HEK293 (cell line): Measurements from ENCODE around the gene ASB6.

Source experiments
- CTCF ChIA-PET: fragments of 350-600 bp; formaldehyde crosslinking; extraction: SDS; loops from one replicate; lab custom pipeline; 2021; ENCODE audit warnings: antibody characterized with exemption; lab: Yijun Ruan, JAX
- POLR2A ChIA-PET: fragments of 300-600 bp; formaldehyde crosslinking; extraction: SDS; loops from one replicate; lab custom pipeline; 2020; ENCODE audit warnings: antibody characterized with exemption, inconsistent platforms; lab: Yijun Ruan, JAX
- H3K27ac ChIP-seq: fragments of 200-500 bp; sonication (Bioruptor generic); 2 replicates; pipeline ENCODE4 v1.5.1; 2014; ENCODE audit warnings: low read depth, low read length, control low read depth, inconsistent platforms; ENCODE audit errors: extremely low read depth
- H3K36me3 ChIP-seq, 2 experiments: fragments of 200-500 bp in 1 of 2; sonication (Bioruptor generic) in 1 of 2; 1 replicate in 1 of 2; 2 replicates in 1 of 2; pipeline ENCODE4 v1.5.1; 2014 to 2017; ENCODE audit warnings: inconsistent platforms in 2 of 2, low read length in 2 of 2; ENCODE audit not compliant: control insufficient read depth in 2 of 2, insufficient read depth in 1 of 2
- H3K4me1 ChIP-seq: fragments of 200-500 bp; sonication (Bioruptor generic); 2 replicates; pipeline ENCODE4 v1.5.1; 2014; ENCODE audit warnings: mild to moderate bottlenecking, low read length, inconsistent platforms; ENCODE audit not compliant: control insufficient read depth, insufficient read depth
- H3K4me3 ChIP-seq: 2 replicates; pipeline ENCODE4 v1.5.1; 2011; ENCODE audit warnings: low read depth, mild to moderate bottlenecking, control low read depth, low read length, moderate library complexity
- H3K9me3 ChIP-seq: fragments of 200-500 bp; sonication (Bioruptor generic); 2 replicates; pipeline ENCODE4 v1.5.1; 2014; ENCODE audit warnings: low read depth, low read length, inconsistent platforms; ENCODE audit not compliant: control insufficient read depth, insufficient read depth
- GLI2 ChIP-seq: fragments of 450-650 bp; formaldehyde crosslinking; IDR thresholded peaks from 2 replicates; pipeline ENCODE4; 2017; ENCODE audit warnings: missing biosample characterization, missing genetic modification characterization, low read depth, borderline replicate concordance
- GLIS1 ChIP-seq: fragments of 450-650 bp; formaldehyde crosslinking; IDR thresholded peaks from 2 replicates; pipeline ENCODE4 v1.5.1; 2016; ENCODE audit warnings: missing biosample characterization, missing genetic modification characterization
- SP7 ChIP-seq: fragments of 450-650 bp; formaldehyde crosslinking; IDR thresholded peaks from 2 replicates; pipeline ENCODE4 v1.5.1; 2016; ENCODE audit warnings: missing biosample characterization, missing genetic modification characterization
- TCF7L2 ChIP-seq: IDR thresholded peaks from 2 replicates; pipeline ENCODE4 v1.6.1; 2011; ENCODE audit warnings: low read depth, mild to moderate bottlenecking, inconsistent platforms, low read length, moderate library complexity, borderline replicate concordance
- TRIM28 ChIP-seq: IDR thresholded peaks from 2 replicates; pipeline ENCODE4 v1.6.1; 2011; ENCODE audit warnings: low read length, control low read depth, borderline replicate concordance
- WT1 ChIP-seq: fragments of 450-650 bp; formaldehyde crosslinking; IDR thresholded peaks from 2 replicates; pipeline ENCODE4 v1.5.1; 2016; ENCODE audit warnings: missing biosample characterization, missing genetic modification characterization
- ZBTB48 ChIP-seq: fragments of 450-650 bp; formaldehyde crosslinking; IDR thresholded peaks from 2 replicates; pipeline ENCODE4 v1.5.1; 2016; ENCODE audit warnings: missing biosample characterization, missing genetic modification characterization
- ZBTB8A ChIP-seq: fragments of 450-650 bp; formaldehyde crosslinking; IDR thresholded peaks from 2 replicates; pipeline ENCODE4 v1.5.1; 2016; ENCODE audit warnings: missing biosample characterization, missing genetic modification characterization
- ZFHX2 ChIP-seq: fragments of 450-650 bp; formaldehyde crosslinking; conservative IDR thresholded peaks from 2 replicates; pipeline ENCODE4 v1.5.1; 2016; ENCODE audit warnings: missing biosample characterization, missing genetic modification characterization
- ZIC2 ChIP-seq: fragments of 450-650 bp; formaldehyde crosslinking; IDR thresholded peaks from 2 replicates; pipeline ENCODE4 v1.5.1; 2016; ENCODE audit warnings: missing biosample characterization, missing genetic modification characterization
- ZNF175 ChIP-seq: fragments of 450-650 bp; formaldehyde crosslinking; IDR thresholded peaks from 2 replicates; pipeline ENCODE4 v1.5.1; 2016; ENCODE audit warnings: missing biosample characterization, missing genetic modification characterization
- ZNF670 ChIP-seq: fragments of 450-650 bp; formaldehyde crosslinking; IDR thresholded peaks from 2 replicates; pipeline ENCODE4 v1.5.1; 2016; ENCODE audit warnings: missing biosample characterization, missing genetic modification characterization, low read depth
- ZNF768 ChIP-seq: fragments of 450-650 bp; formaldehyde crosslinking; IDR thresholded peaks from 2 replicates; pipeline ENCODE4 v1.5.1; 2018; ENCODE audit warnings: missing biosample characterization, mild to moderate bottlenecking, missing genetic modification characterization
- ZNF837 ChIP-seq: fragments of 450-650 bp; formaldehyde crosslinking; IDR thresholded peaks from 2 replicates; pipeline ENCODE4 v1.5.1; 2016; ENCODE audit warnings: missing biosample characterization, missing genetic modification characterization
- TF ChIP-seq, protein P1 (sequence below): fragments of 450-650 bp; formaldehyde crosslinking; IDR thresholded peaks from 2 replicates; pipeline ENCODE4 v1.5.1; 2016; ENCODE audit warnings: missing biosample characterization, missing genetic modification characterization
- TF ChIP-seq, protein P2 (sequence below): fragments of 450-650 bp; formaldehyde crosslinking; IDR thresholded peaks from 2 replicates; pipeline ENCODE4 v1.5.0; 2017; ENCODE audit warnings: missing biosample characterization, missing genetic modification characterization, borderline replicate concordance
- TF ChIP-seq, protein P3 (sequence below): fragments of 450-650 bp; formaldehyde crosslinking; IDR thresholded peaks from 2 replicates; pipeline ENCODE4 v1.5.1; 2016; ENCODE audit warnings: missing biosample characterization, missing genetic modification characterization, low read depth
- TF ChIP-seq, protein P4 (sequence below): fragments of 450-650 bp; IDR thresholded peaks from 2 replicates; pipeline ENCODE4 v1.5.1; 2018; ENCODE audit warnings: missing biosample characterization, missing genetic modification characterization
- TF ChIP-seq, protein P5 (sequence below): fragments of 450-650 bp; formaldehyde crosslinking; IDR thresholded peaks from 2 replicates; pipeline ENCODE4 v1.5.1; 2016; ENCODE audit warnings: missing biosample characterization, missing genetic modification characterization
- TF ChIP-seq, protein P6 (sequence below): sonication (generic); formaldehyde crosslinking; IDR thresholded peaks from 2 replicates; pipeline ENCODE4 v1.8.1; 2022; ENCODE audit warnings: mild to moderate bottlenecking, moderate library complexity, missing genetic modification reagents

Gene ASB6

DNA sequence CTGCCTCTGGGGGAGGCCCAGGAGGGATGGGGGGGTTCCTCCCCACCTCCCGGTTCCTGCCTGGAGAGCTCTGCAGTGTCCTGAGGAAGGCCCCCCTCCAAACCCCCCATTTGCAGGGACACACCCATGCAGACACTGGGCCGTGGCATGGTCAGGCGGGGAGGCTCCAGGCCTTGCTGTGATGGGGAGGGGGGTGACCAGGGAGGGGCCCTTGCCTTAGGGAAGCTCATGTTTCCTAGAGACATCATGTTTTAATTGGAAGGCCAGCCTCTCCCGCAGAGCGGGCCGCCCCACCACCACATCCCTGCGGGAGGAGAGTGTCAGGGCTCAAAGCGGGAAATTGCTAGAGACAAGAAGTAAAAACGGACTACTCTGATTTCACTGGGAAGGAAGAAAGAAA lies 35.5 kb upstream of the ASB6 start (continued):
- TF ChIP-seq, protein P1, sequence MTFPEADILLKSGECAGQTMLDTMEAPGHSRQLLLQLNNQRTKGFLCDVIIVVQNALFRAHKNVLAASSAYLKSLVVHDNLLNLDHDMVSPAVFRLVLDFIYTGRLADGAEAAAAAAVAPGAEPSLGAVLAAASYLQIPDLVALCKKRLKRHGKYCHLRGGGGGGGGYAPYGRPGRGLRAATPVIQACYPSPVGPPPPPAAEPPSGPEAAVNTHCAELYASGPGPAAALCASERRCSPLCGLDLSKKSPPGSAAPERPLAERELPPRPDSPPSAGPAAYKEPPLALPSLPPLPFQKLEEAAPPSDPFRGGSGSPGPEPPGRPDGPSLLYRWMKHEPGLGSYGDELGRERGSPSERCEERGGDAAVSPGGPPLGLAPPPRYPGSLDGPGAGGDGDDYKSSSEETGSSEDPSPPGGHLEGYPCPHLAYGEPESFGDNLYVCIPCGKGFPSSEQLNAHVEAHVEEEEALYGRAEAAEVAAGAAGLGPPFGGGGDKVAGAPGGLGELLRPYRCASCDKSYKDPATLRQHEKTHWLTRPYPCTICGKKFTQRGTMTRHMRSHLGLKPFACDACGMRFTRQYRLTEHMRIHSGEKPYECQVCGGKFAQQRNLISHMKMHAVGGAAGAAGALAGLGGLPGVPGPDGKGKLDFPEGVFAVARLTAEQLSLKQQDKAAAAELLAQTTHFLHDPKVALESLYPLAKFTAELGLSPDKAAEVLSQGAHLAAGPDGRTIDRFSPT (tag by site-specific recombination): no peak
- TF ChIP-seq TCF7L2 (no peak), ZBTB48 (tag by site-specific recombination) (no peak)
- TF ChIP-seq, protein P2, sequence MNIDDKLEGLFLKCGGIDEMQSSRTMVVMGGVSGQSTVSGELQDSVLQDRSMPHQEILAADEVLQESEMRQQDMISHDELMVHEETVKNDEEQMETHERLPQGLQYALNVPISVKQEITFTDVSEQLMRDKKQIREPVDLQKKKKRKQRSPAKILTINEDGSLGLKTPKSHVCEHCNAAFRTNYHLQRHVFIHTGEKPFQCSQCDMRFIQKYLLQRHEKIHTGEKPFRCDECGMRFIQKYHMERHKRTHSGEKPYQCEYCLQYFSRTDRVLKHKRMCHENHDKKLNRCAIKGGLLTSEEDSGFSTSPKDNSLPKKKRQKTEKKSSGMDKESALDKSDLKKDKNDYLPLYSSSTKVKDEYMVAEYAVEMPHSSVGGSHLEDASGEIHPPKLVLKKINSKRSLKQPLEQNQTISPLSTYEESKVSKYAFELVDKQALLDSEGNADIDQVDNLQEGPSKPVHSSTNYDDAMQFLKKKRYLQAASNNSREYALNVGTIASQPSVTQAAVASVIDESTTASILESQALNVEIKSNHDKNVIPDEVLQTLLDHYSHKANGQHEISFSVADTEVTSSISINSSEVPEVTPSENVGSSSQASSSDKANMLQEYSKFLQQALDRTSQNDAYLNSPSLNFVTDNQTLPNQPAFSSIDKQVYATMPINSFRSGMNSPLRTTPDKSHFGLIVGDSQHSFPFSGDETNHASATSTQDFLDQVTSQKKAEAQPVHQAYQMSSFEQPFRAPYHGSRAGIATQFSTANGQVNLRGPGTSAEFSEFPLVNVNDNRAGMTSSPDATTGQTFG (tag by site-specific recombination): no peak
- TF ChIP-seq, protein P3, sequence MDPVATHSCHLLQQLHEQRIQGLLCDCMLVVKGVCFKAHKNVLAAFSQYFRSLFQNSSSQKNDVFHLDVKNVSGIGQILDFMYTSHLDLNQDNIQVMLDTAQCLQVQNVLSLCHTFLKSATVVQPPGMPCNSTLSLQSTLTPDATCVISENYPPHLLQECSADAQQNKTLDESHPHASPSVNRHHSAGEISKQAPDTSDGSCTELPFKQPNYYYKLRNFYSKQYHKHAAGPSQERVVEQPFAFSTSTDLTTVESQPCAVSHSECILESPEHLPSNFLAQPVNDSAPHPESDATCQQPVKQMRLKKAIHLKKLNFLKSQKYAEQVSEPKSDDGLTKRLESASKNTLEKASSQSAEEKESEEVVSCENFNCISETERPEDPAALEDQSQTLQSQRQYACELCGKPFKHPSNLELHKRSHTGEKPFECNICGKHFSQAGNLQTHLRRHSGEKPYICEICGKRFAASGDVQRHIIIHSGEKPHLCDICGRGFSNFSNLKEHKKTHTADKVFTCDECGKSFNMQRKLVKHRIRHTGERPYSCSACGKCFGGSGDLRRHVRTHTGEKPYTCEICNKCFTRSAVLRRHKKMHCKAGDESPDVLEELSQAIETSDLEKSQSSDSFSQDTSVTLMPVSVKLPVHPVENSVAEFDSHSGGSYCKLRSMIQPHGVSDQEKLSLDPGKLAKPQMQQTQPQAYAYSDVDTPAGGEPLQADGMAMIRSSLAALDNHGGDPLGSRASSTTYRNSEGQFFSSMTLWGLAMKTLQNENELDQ (tag by site-specific recombination): no peak

DNA sequence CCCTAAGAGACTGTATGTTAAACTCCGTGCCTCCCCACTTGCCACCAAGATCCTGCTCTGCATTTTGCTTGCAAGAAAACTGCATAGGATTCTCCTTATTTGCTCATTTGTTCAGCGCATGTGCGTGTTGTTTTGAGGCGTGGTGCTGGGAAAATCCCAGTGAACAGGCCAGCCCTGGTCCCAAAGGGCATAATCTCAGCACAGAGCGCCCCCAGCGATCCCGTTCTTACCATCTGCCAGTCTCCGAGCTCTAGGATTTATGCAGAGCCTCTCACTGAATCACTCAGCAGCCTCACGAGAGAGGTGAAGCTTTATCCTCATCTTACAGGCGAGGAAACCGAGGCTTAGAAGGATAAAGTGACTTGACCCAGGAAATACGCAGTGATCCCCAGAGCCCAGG lies 35.0 kb upstream of the ASB6 start:
- ChIA-PET POLR2A (interaction anchor here (1.2 kb wide), 1 partner anchor 20 kb away, joined by 5 read pairs; no protein-coding TSS in a partner anchor), CTCF (interaction anchor here (0.6 to 1.9 kb wide), 2 partner anchors 315 to 545 kb away, joined by 4 to 5 read pairs; no protein-coding TSS in a partner anchor)
- no peak overlapping the region for H3K27ac ChIP-seq
- H3K4me3 ChIP-seq: no peak overlapping the region
- no peaks in the 10 kb centered on the region for H3K36me3 ChIP-seq
- no peaks in the 10 kb centered on the region for H3K4me1 ChIP-seq
- H3K9me3 ChIP-seq: no peaks in the 10 kb centered on the region
- TF ChIP-seq GLI2 (no peak), ZFHX2 (no peak), ZNF837 (tag by site-specific recombination) (no peak), ZBTB48 (tag by site-specific recombination) (no peak), SP7 (tag by site-specific recombination) (no peak), TRIM28 (no peak), GLIS1 (tag by site-specific recombination) (no peak), ZNF175 (tag by site-specific recombination) (no peak), ZBTB8A (no peak)
- TF ChIP-seq, protein P4, sequence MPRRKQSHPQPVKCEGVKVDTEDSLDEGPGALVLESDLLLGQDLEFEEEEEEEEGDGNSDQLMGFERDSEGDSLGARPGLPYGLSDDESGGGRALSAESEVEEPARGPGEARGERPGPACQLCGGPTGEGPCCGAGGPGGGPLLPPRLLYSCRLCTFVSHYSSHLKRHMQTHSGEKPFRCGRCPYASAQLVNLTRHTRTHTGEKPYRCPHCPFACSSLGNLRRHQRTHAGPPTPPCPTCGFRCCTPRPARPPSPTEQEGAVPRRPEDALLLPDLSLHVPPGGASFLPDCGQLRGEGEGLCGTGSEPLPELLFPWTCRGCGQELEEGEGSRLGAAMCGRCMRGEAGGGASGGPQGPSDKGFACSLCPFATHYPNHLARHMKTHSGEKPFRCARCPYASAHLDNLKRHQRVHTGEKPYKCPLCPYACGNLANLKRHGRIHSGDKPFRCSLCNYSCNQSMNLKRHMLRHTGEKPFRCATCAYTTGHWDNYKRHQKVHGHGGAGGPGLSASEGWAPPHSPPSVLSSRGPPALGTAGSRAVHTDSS (tag by site-specific recombination): no peak
- TF ChIP-seq, all 188 proteins: peak for 0

DNA sequence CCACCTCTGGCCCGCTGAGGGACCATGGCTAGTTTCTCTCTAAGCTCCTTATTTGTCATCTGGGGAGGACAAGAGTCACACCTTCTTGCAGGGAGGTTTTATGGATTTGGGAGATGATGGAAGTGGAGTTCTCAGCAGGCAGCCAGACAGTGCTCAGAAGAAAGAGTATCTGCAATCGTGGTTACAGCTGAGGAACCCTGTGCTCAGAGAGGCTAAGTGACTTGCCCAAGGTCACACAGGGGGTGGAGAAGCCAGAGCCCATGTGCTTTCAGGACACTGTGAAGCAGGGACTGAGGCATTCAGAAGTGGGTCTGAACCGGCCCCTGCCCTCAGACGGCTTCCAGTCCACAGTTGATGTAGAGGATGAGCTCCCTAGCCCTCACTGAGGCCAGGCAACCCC lies 34.3 kb upstream of the ASB6 start:
- no peak overlapping the region for H3K4me3 ChIP-seq
- TF ChIP-seq ZNF670: no peak
- TF ChIP-seq ZNF768: 0 out of 2 replicates have a peak, but pooled peaks have one; percentile 17
- peak; percentile 25; the same call in 1 of the 2 replicates for TF ChIP-seq ZIC2
- TF ChIP-seq, protein P5, sequence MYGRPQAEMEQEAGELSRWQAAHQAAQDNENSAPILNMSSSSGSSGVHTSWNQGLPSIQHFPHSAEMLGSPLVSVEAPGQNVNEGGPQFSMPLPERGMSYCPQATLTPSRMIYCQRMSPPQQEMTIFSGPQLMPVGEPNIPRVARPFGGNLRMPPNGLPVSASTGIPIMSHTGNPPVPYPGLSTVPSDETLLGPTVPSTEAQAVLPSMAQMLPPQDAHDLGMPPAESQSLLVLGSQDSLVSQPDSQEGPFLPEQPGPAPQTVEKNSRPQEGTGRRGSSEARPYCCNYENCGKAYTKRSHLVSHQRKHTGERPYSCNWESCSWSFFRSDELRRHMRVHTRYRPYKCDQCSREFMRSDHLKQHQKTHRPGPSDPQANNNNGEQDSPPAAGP (tag by site-specific recombination): peak; percentile 65; the same call in 1 of the 2 replicates
- peak; percentile 52 for TF ChIP-seq WT1 (tag by site-specific recombination)
- TF ChIP-seq, protein P6, sequence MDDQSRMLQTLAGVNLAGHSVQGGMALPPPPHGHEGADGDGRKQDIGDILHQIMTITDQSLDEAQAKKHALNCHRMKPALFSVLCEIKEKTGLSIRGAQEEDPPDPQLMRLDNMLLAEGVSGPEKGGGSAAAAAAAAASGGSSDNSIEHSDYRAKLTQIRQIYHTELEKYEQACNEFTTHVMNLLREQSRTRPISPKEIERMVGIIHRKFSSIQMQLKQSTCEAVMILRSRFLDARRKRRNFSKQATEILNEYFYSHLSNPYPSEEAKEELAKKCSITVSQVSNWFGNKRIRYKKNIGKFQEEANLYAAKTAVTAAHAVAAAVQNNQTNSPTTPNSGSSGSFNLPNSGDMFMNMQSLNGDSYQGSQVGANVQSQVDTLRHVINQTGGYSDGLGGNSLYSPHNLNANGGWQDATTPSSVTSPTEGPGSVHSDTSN (CRISPR knock-in tag): no peak
- CTCF ChIA-PET: interaction anchor here (0.9 to 1.9 kb wide), 4 partner anchors 9 to 544 kb away, joined by 3 to 5 read pairs (median 3); no protein-coding TSS in a partner anchor
- POLR2A ChIA-PET: no interaction called here
- no peaks in the 10 kb centered on the region for H3K36me3 ChIP-seq
- no peaks in the 10 kb centered on the region for H3K9me3 ChIP-seq
- H3K27ac ChIP-seq: no peak overlapping the region
- H3K4me1 ChIP-seq: no peaks in the 10 kb centered on the region
